Body of pancreas (tissue), 4 donors: ENCODE results near the gene MAFB. TPM values are rescaled to one million over a fixed set of nuclear protein-coding genes. Genes with fewer than 3 reads are reported as not detected.

Experiments used
- ATAC-seq: fragments of 150-250 bp; one replicate; pipeline ENCODE4 v1.9.1; 2016
- DNase-seq, 4 donors: peaks; one replicate each; pipeline ENCODE4 v3.0.0-alpha.2; 2019
- H3K27ac ChIP-seq, 4 donors: fragments of 200-600 bp; sonication (generic); 1 replicate in 3 of 4; 2 replicates in 1 of 4; pipeline versions ENCODE4 v1.5.1 to v1.6.1; 2016 to 2019; ENCODE audit warnings: mild to moderate bottlenecking in 1 of 4, mixed read lengths in 1 of 4, moderate library complexity in 1 of 4
- H3K27me3 ChIP-seq, 2 donors: fragments of 200-600 bp; sonication (generic); one replicate each; pipeline ENCODE4 v1.6.0; 2016; ENCODE audit warnings: mild to moderate bottlenecking in 1 of 2
- H3K36me3 ChIP-seq, 2 donors: fragments of 200-600 bp; sonication (generic); replicated peaks in 1 of 2; 2 replicates each; pipeline ENCODE4 v1.5.1; 2016; ENCODE audit warnings: low read depth in 2 of 2; ENCODE audit not compliant: insufficient read depth in 1 of 2
- H3K4me1 ChIP-seq: fragments of 200-600 bp; sonication (generic); one replicate; pipeline ENCODE4 v1.6.0; 2016
- H3K4me3 ChIP-seq, 2 donors: fragments of 200-600 bp; sonication (generic); 1 replicate in 1 of 2; 2 replicates in 1 of 2; pipeline ENCODE4 v1.5.1; 2016 to 2019
- H3K9me3 ChIP-seq, 3 donors: fragments of 200-600 bp; sonication (generic); 1 replicate in 2 of 3; 2 replicates in 1 of 3; pipeline ENCODE4 v1.5.1; 2016
- POLR2A ChIP-seq, 3 donors: fragments of 450-650 bp; IDR thresholded peaks; one replicate each; pipeline ENCODE4 v1.6.1; 2016; ENCODE audit warnings: antibody characterized with exemption in 3 of 3, mild to moderate bottlenecking in 2 of 3
- WGBS, 2 donors: methylation state at CpG; one replicate each; pipeline ENCODE4 v1.1.5; 2017; 5-methylcytosine and 5-hydroxymethylcytosine counted together
- intact Hi-C: fragments of 100-400 bp; cut with DNase I; formaldehyde crosslinking; loops from one replicate; pipeline ENCODE4 v1.15.1; 2023
- total RNA-seq, 2 donors: library from RNA; depleted of rRNA; stranded (reverse); fragments of >200 nt; gene quantifications; one replicate each; pipeline ENCODE4 v1.1.0, GENCODE V29; 2016
- TF ChIP-seq, protein P1 (sequence below), 7 experiments: fragments of 450-650 bp in 4 of 7; fragments of 200-600 bp in 3 of 7; sonication (generic) in 3 of 7; IDR thresholded peaks; one replicate each; pipeline ENCODE4 v1.5.1; 2016 to 2019; ENCODE audit warnings: antibody characterized with exemption in 7 of 7

Gene MAFB
- total RNA-seq, 2 donors from 2014 or later: 21.1 to 22.1 TPM

DNA sequence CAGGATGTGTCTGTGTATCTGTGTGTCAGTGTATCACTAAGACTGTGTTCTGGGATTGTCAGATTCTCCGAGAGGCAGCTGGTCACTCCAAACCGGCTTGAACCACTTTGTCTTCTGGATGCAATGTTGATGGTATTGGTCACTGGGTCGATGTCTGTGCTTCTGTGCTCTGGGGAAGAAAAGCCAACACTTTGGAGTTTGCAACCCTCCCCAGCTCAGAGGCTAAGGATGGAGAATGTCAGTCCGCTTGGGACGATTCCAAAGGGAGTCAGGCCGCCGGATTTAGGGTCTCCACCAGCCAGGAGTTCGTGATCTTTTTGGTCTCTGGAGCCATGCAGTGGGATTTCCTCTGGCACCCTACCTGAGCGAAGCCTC lies 5.2 kb downstream of the MAFB start:
- TF ChIP-seq, protein P1, sequence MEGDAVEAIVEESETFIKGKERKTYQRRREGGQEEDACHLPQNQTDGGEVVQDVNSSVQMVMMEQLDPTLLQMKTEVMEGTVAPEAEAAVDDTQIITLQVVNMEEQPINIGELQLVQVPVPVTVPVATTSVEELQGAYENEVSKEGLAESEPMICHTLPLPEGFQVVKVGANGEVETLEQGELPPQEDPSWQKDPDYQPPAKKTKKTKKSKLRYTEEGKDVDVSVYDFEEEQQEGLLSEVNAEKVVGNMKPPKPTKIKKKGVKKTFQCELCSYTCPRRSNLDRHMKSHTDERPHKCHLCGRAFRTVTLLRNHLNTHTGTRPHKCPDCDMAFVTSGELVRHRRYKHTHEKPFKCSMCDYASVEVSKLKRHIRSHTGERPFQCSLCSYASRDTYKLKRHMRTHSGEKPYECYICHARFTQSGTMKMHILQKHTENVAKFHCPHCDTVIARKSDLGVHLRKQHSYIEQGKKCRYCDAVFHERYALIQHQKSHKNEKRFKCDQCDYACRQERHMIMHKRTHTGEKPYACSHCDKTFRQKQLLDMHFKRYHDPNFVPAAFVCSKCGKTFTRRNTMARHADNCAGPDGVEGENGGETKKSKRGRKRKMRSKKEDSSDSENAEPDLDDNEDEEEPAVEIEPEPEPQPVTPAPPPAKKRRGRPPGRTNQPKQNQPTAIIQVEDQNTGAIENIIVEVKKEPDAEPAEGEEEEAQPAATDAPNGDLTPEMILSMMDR (IDR thresholded peaks at IDR 0.05): no peak
- TF ChIP-seq POLR2A (IDR thresholded peaks at IDR 0.05): peak in 1 of 3 donors; percentile 22
- Histone ChIP-seq H3K4me3 (no peak overlapping the region), H3K9me3 (no peaks in the 10 kb centered on the region), H3K27ac (peak overlapping the region in 1 of 4 donors; percentile 55), H3K4me1 (peaks cover 24% of the 10 kb centered on the region), H3K36me3 (no peaks in the 10 kb centered on the region), H3K27me3 (no peaks in the 10 kb centered on the region)
- DNase-seq: no peak
- ATAC-seq: no peak
- 66 to 71% methylated on average over 7 to 9 of the region's 9 CpGs for WGBS, 2 donors
- intact Hi-C loops: no loop called here

DNA sequence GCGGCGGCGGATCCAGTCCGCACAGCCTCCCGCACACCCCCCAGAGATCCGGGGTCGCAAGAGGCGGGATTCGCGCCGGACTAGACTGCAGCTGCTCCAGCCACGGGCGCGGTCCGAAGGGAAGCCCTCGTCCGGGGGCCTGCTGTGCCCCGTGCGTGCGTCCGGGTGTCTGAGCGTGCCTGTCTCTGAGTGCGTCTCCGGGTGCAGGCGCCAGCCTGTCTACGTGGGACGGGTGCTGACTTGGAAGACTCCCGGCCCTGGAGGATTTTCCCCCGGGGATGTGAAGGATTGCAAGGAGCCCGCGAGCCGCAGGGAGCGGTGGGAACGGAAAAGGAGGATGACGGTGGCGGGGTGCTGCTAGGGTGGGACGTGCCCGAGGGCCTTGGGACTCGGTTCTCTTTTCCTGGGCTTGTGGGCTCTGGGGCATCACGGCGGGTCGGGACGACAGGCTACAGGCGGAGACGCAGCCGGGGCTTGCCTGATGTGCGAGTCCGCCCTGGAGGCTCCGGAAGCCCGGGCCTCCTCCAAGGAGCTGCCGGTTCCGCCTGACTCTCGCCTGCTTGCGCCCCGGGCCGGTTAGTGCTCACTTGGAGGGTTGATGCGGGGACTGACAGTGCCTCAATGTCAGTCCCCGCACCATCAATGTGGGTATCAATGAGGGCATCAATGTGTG lies 5.7 kb downstream of the MAFB start:
- peak overlapping the region in 1 of 4 donors; percentile 55 for H3K27ac ChIP-seq

DNA sequence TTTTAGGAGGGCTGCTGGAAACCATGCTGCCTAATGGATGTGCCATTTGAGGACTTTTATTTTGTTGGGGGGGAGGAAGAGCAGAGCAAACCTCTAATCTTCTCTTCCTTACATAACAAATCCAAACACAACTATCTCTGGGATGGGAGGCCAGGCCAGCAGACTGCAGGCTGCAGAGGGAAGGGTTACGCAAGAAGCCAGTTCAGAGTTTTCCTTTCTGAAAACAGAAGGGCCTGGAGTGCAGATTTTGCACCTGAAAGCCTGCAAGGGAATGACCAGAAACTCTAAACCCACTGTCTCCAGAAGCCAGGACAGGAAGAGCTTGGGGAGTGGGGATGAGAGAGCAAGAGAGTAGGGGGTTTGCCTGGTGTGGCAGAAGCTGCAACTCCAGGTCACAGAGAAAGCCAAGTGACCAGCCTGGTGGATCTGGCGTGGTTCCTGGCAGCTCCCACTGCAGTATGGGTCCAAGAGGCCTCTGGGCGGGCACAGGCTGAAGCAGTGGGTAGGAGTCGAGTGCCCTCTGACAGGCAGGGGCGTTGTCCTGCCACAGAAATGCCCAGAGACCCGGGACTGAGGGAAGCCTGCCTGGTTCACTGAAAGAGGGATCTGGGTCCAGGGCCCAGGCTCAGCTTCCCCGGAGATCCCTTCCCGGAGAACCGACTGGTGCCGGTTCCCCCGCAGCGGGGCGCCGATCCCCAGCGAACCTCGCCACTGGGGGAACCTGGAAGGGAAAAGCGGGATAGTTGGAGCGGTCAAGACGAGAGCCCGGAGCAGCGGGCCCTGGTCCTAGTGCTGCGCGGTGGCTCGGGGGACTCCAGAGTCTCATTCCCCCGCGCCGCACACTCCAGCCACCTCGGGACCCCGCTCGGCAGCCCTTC lies 6.7 kb downstream of the MAFB start:
- Histone ChIP-seq H3K4me3 (no peak overlapping the region), H3K27ac (peak overlapping the region in 2 of 4 donors; percentile 29 to 55), H3K9me3 (no peaks in the 10 kb centered on the region), H3K27me3 (no peaks in the 10 kb centered on the region), H3K4me1 (peaks cover 12% of the 10 kb centered on the region), H3K36me3 (no peaks in the 10 kb centered on the region)
- DNase-seq (peak in 1 of 4 donors; percentile 46), ATAC-seq (no peak)
- TF ChIP-seq POLR2A (IDR thresholded peaks at IDR 0.05): peak in 1 of 3 donors; percentile 16
- TF ChIP-seq, protein P1 (IDR thresholded peaks at IDR 0.05): no peak
- intact Hi-C loops: no loop called here
- 44 to 45% methylated on average over 24 to 30 of the region's 30 CpGs for WGBS, 2 donors

More for the DNA sequence above, 5.7 kb downstream of the MAFB start:
- intact Hi-C loops: no loop called here
- no peaks in the 10 kb centered on the region for H3K9me3 ChIP-seq
- no peak overlapping the region for H3K4me3 ChIP-seq
- no peaks in the 10 kb centered on the region for H3K36me3 ChIP-seq
- H3K4me1 ChIP-seq: peaks cover 19% of the 10 kb centered on the region
- no peaks in the 10 kb centered on the region for H3K27me3 ChIP-seq
- peak in 2 of 4 donors; percentile 21 to 45 for DNase-seq
- 51 to 73% methylated on average over 34 to 53 of the region's 58 CpGs for WGBS, 2 donors
- no peak for ATAC-seq
- TF ChIP-seq, protein P1 (IDR thresholded peaks at IDR 0.05): no peak
- peak in 2 of 3 donors; percentile 29 to 30 for TF ChIP-seq POLR2A (IDR thresholded peaks at IDR 0.05)

GRCh38 chr20:40681684-40682083 lies 7.4 kb downstream of the MAFB start:
- TF ChIP-seq, protein P1 (IDR thresholded peaks at IDR 0.05): no peak
- no peak for TF ChIP-seq POLR2A (IDR thresholded peaks at IDR 0.05)
- no peaks in the 10 kb centered on the region for H3K27me3 ChIP-seq
- H3K4me3 ChIP-seq: no peak overlapping the region
- H3K36me3 ChIP-seq: no peaks in the 10 kb centered on the region
- 89% methylated on average over 13 of the region's 13 CpGs for WGBS, 2 donors
- DNase-seq (no peak), ATAC-seq (no peak)
- intact Hi-C loops: no loop called here
- H3K9me3 ChIP-seq: no peaks in the 10 kb centered on the region
- H3K27ac ChIP-seq: peak overlapping the region in 1 of 4 donors; percentile 29
- H3K4me1 ChIP-seq: peaks cover 14% of the 10 kb centered on the region
